Fibroblast of lung (primary cell): ENCODE measurements around the gene CHST11.

Experiments
- EZH2 ChIP-seq: IDR thresholded peaks from 2 replicates; pipeline ENCODE4 v1.5.1; 2012; ENCODE audit warnings: low read length, control low read depth, mild to moderate bottlenecking; ENCODE audit errors: missing control alignments
- TF ChIP-seq, protein P1 (sequence below), 2 donors: IDR thresholded peaks in 1 of 2; conservative IDR thresholded peaks in 1 of 2; 1 replicate in 1 of 2; 2 replicates in 1 of 2; pipeline ENCODE4 v1.5.1; 2011 to 2012; ENCODE audit warnings: low read length in 2 of 2, control low read depth in 1 of 2, inconsistent platforms in 1 of 2, low read depth in 1 of 2, mild to moderate bottlenecking in 1 of 2

DNA sequence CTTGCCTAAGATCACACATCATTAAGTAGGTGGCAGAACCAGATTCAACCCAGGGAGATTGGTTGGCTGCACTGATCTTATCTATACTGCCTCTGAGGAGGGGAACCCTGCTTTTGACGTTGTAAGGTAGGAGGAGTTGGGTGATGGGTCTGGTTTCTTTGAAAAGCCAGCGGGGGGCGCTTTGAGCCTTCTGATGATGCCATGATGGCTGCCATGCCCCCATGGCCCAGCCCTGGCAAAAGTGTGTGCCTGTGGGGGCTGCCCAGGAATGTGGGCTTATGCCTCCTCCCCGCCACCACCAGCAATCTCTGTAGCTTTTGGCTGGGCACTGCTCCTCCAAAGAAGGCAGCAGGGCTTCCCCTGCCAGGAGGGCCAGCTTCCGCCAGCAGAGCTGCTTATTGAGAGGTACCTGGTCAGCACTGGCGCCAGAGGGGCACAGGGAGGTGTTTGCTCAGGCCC lies 277.0 kb downstream of the CHST11 start:
- TF ChIP-seq, protein P1, sequence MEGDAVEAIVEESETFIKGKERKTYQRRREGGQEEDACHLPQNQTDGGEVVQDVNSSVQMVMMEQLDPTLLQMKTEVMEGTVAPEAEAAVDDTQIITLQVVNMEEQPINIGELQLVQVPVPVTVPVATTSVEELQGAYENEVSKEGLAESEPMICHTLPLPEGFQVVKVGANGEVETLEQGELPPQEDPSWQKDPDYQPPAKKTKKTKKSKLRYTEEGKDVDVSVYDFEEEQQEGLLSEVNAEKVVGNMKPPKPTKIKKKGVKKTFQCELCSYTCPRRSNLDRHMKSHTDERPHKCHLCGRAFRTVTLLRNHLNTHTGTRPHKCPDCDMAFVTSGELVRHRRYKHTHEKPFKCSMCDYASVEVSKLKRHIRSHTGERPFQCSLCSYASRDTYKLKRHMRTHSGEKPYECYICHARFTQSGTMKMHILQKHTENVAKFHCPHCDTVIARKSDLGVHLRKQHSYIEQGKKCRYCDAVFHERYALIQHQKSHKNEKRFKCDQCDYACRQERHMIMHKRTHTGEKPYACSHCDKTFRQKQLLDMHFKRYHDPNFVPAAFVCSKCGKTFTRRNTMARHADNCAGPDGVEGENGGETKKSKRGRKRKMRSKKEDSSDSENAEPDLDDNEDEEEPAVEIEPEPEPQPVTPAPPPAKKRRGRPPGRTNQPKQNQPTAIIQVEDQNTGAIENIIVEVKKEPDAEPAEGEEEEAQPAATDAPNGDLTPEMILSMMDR (conservative IDR thresholded peaks at IDR 0.05 in 1 of 2, IDR thresholded peaks at IDR 0.05 in 1 of 2; ENCODE audit: low read depth in 1 of 2, low read length in 2 of 2), result no peak
- no peak for TF ChIP-seq EZH2
